Kidney (tissue), 14 donors: ENCODE results near the gene ERBIN. TPM values are rescaled to one million over a fixed set of nuclear protein-coding genes. Genes with fewer than 3 reads are reported as not detected.
A peak's percentile ranks its signal among the peaks of the same experiment; 100 is the strongest.

Source experiments
- DNase-seq, 5 donors: peaks; one replicate each; pipeline ENCODE4 v3.0.0-alpha.2; 2013 to 2020
- FAIRE-seq: peaks from 2 replicates; lab custom pipeline; 2012; peaks lifted over from hg19 to GRCh38; lab: Jason Lieb, UNC
- H3K27ac ChIP-seq, 2 donors: one replicate each; pipeline ENCODE4 v1.7.0; 2013; ENCODE audit warnings: low read depth in 2 of 2, low read length in 2 of 2, inconsistent platforms in 1 of 2
- H3K27me3 ChIP-seq: one replicate; pipeline ENCODE4 v1.7.1; 2013; ENCODE audit warnings: low read length, inconsistent platforms; ENCODE audit not compliant: control insufficient read depth, insufficient read depth
- H3K36me3 ChIP-seq, 3 donors: one replicate each; pipeline versions ENCODE4 v1.7.0 to v1.7.1; 2013; ENCODE audit warnings: low read length in 3 of 3, control low read depth in 1 of 3, inconsistent platforms in 1 of 3; ENCODE audit not compliant: insufficient read depth in 3 of 3, control insufficient read depth in 2 of 3
- H3K4me1 ChIP-seq, 3 donors: one replicate each; pipeline versions ENCODE4 v1.7.0 to v1.7.1; 2013; ENCODE audit warnings: low read length in 3 of 3, inconsistent platforms in 1 of 3, low read depth in 1 of 3; ENCODE audit not compliant: control insufficient read depth in 2 of 3, insufficient read depth in 2 of 3
- H3K4me3 ChIP-seq, 3 donors: one replicate each; pipeline versions ENCODE4 v1.7.0 to v1.8.1; 2013; ENCODE audit warnings: low read length in 3 of 3, control low read depth in 1 of 3, inconsistent platforms in 1 of 3
- H3K9ac ChIP-seq, 3 donors: one replicate each; pipeline versions ENCODE4 v1.7.0 to v1.7.1; 2013; ENCODE audit warnings: low read length in 3 of 3, control low read depth in 1 of 3, inconsistent platforms in 1 of 3
- H3K9me3 ChIP-seq, 3 donors: one replicate each; pipeline versions ENCODE4 v1.7.0 to v1.7.1; 2013; ENCODE audit warnings: low read length in 3 of 3, control low read depth in 1 of 3, inconsistent platforms in 1 of 3; ENCODE audit not compliant: control insufficient read depth in 2 of 3, insufficient read depth in 1 of 3
- intact Hi-C: fragments of 100-400 bp; cut with DNase I; formaldehyde crosslinking; loops from one replicate; pipeline ENCODE4 v1.11.1; 2022
- polyA plus RNA-seq: library from polyadenylated mRNA; stranded (reverse); fragments of 350-450 nt; fragmentation: Illumina TruSeq; extraction: RNeasy Lipid Tissue Mini Kit (QIAGEN cat#74804); gene quantifications from one replicate; pipeline ENCODE4 v1.2.3, GENCODE V29; 2014; ENCODE audit warnings: low read depth, low replicate concordance; ENCODE audit not compliant: insufficient read depth
- total RNA-seq: library from RNA; stranded (reverse); fragmentation: NEBNext Ultra II Directional; extraction: Animal tissue kit (Norgen Biotek cat#: 25700); gene quantifications from one replicate; pipeline ENCODE4 v1.2.1, GENCODE V29; 2021
- TF ChIP-seq, protein P1 (sequence below): IDR thresholded peaks from 3 replicates; pipeline ENCODE4 v1.5.1; 2012; ENCODE audit warnings: mild to moderate bottlenecking, moderate library complexity, borderline replicate concordance; ENCODE audit not compliant: insufficient read depth; ENCODE audit errors: extremely low read depth
- donor health status: control.
- donor health status: control.
- donor health status: control.
- donor health status: control.
- donor health status: control.
- donor health status: DM: yes; HTN: yes; CAD: no.
- donor health status: Normal renal cell carcinoma (clear cell type).

The ERBIN gene
- total and polyA plus RNA-seq, 2 donors from 2014 or later = 14.3 to 85.1 TPM

- Histone ChIP-seq H3K4me1 (no peaks in the 10 kb centered on the region), H3K9me3 (no peaks in the 10 kb centered on the region), H3K4me3 (no peak overlapping the region), H3K27me3 (no peaks in the 10 kb centered on the region), H3K36me3 (no peaks in the 10 kb centered on the region), H3K9ac (no peak overlapping the region), H3K27ac (no peak overlapping the region)
- no peak for FAIRE-seq
- TF ChIP-seq, protein P1, sequence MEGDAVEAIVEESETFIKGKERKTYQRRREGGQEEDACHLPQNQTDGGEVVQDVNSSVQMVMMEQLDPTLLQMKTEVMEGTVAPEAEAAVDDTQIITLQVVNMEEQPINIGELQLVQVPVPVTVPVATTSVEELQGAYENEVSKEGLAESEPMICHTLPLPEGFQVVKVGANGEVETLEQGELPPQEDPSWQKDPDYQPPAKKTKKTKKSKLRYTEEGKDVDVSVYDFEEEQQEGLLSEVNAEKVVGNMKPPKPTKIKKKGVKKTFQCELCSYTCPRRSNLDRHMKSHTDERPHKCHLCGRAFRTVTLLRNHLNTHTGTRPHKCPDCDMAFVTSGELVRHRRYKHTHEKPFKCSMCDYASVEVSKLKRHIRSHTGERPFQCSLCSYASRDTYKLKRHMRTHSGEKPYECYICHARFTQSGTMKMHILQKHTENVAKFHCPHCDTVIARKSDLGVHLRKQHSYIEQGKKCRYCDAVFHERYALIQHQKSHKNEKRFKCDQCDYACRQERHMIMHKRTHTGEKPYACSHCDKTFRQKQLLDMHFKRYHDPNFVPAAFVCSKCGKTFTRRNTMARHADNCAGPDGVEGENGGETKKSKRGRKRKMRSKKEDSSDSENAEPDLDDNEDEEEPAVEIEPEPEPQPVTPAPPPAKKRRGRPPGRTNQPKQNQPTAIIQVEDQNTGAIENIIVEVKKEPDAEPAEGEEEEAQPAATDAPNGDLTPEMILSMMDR = no peak
- intact Hi-C loops = no loop called here
- DNase-seq = no peak
These were observed 196.1 kb downstream of the ERBIN start for GRCh38 chr5:66122379-66123034.

DNA sequence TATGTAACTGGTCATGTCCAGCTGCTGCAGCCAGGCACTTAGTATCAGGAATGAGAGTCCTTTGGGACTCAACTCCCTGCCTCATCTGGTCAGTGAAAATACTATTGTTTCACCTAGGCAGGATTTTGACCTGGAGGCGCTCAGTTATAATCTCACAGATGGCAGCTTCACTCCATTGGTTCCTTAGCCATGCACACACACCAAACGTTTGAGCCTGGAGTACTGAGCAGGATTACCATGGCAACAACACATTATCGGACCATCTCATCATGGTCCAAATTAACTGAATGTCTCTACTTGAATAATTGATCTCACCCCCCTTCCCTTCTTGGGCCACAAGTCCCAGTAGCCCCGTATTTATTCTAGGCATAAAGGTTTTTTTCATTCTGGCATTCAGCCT lies 202.8 kb downstream of the ERBIN start:
- TF ChIP-seq, protein P1 = no peak
- Histone ChIP-seq H3K4me3 (no peak overlapping the region), H3K9me3 (no peaks in the 10 kb centered on the region), H3K27me3 (no peaks in the 10 kb centered on the region), H3K9ac (no peak overlapping the region), H3K4me1 (no peaks in the 10 kb centered on the region), H3K36me3 (no peaks in the 10 kb centered on the region), H3K27ac (no peak overlapping the region)
- DNase-seq = peak in 1 of 5 donors; percentile 6
- intact Hi-C loops = no loop called here
- FAIRE-seq = no peak

GRCh38 chr5:66130493-66130892 lies 204.1 kb downstream of the ERBIN start:
- FAIRE-seq = no peak
- TF ChIP-seq, protein P1 = no peak
- Histone ChIP-seq H3K27me3 (no peaks in the 10 kb centered on the region), H3K36me3 (no peaks in the 10 kb centered on the region), H3K4me1 (no peaks in the 10 kb centered on the region), H3K27ac (no peak overlapping the region), H3K9ac (no peak overlapping the region), H3K9me3 (no peaks in the 10 kb centered on the region), H3K4me3 (no peak overlapping the region)
- no peak for DNase-seq
- intact Hi-C loops = no loop called here

Other genes starting within 250 kb of the ERBIN start
- gene SGTB, start 204.5 kb upstream of the ERBIN start, total RNA-seq = 8.8 TPM
- 1.6 TPM for gene SGTB, start 204.5 kb upstream of the ERBIN start, polyA plus RNA-seq
- gene NLN, start 204.4 kb upstream of the ERBIN start, total RNA-seq = 25.0 TPM
- 6.2 TPM for gene NLN, start 204.4 kb upstream of the ERBIN start, polyA plus RNA-seq
- 70.0 TPM for gene SREK1, start 217.7 kb downstream of the ERBIN start, total RNA-seq
- gene SREK1, start 217.7 kb downstream of the ERBIN start, polyA plus RNA-seq = 22.2 TPM